Activated naive CD4-positive, alpha-beta T cell treated with anti-CD3 and anti-CD28 coated beads, Interleukin-2, amount 50 U/mL, for 24 hours (primary cell): ENCODE measurements around the gene FUT8.

Experiments used
- H3K27ac Mint-ChIP-seq: one replicate; pipeline ENCODE4 v1.8.0; 2021; ENCODE audit warnings: mild to moderate bottlenecking, mixed read lengths
- H3K27me3 Mint-ChIP-seq: one replicate; pipeline ENCODE4 v1.8.0; 2021; ENCODE audit warnings: mixed read lengths
- H3K36me3 Mint-ChIP-seq: one replicate; pipeline ENCODE4 v1.8.0; 2021; ENCODE audit warnings: mixed read lengths
- H3K4me1 Mint-ChIP-seq: one replicate; pipeline ENCODE4 v1.8.0; 2021; ENCODE audit warnings: mixed read lengths
- H3K4me3 Mint-ChIP-seq: one replicate; pipeline ENCODE4 v1.8.0; 2021; ENCODE audit warnings: mild to moderate bottlenecking, mixed read lengths
- H3K9me3 Mint-ChIP-seq: one replicate; pipeline ENCODE4 v1.8.0; 2021; ENCODE audit warnings: mixed read lengths

Gene FUT8

GRCh38 chr14:65487783-65488494 lies 75.4 kb downstream of the FUT8 start:
- no peaks in the 10 kb centered on the region for H3K27me3 Mint-ChIP-seq
- no peaks in the 10 kb centered on the region for H3K9me3 Mint-ChIP-seq
- H3K4me3 Mint-ChIP-seq = no peak overlapping the region
- H3K36me3 Mint-ChIP-seq = peaks cover 8% of the 10 kb centered on the region
- H3K4me1 Mint-ChIP-seq = peaks cover 78% of the 10 kb centered on the region
- peak overlapping the region; percentile 41 for H3K27ac Mint-ChIP-seq

- Mint-ChIP-seq H3K4me1 (peaks cover 63% of the 10 kb centered on the region), H3K9me3 (peaks cover 2% of the 10 kb centered on the region), H3K4me3 (no peak overlapping the region), H3K36me3 (peaks cover 14% of the 10 kb centered on the region), H3K27ac (no peak overlapping the region), H3K27me3 (no peaks in the 10 kb centered on the region)
These were observed 78.7 kb downstream of the FUT8 start for GRCh38 chr14:65491274-65491673.

- Mint-ChIP-seq H3K27ac (peak overlapping the region; percentile 78), H3K9me3 (peaks cover 6% of the 10 kb centered on the region), H3K27me3 (no peaks in the 10 kb centered on the region), H3K4me1 (peaks cover 60% of the 10 kb centered on the region), H3K4me3 (no peak overlapping the region), H3K36me3 (peaks cover 15% of the 10 kb centered on the region)
These were observed 79.7 kb downstream of the FUT8 start for GRCh38 chr14:65492266-65492665.

GRCh38 chr14:65495196-65495595 lies 82.7 kb downstream of the FUT8 start:
- Mint-ChIP-seq H3K36me3 (peaks cover 15% of the 10 kb centered on the region), H3K27me3 (no peaks in the 10 kb centered on the region), H3K4me3 (no peak overlapping the region), H3K4me1 (peaks cover 48% of the 10 kb centered on the region), H3K27ac (peak overlapping the region; percentile 11), H3K9me3 (peaks cover 6% of the 10 kb centered on the region)

- Mint-ChIP-seq H3K27me3 (no peaks in the 10 kb centered on the region), H3K9me3 (peaks cover 6% of the 10 kb centered on the region), H3K4me3 (no peak overlapping the region), H3K4me1 (peaks cover 50% of the 10 kb centered on the region), H3K36me3 (peaks cover 15% of the 10 kb centered on the region), H3K27ac (peak overlapping the region; percentile 51)
These were observed 83.9 kb downstream of the FUT8 start for GRCh38 chr14:65496178-65496993.

- Mint-ChIP-seq H3K9me3 (peaks cover 6% of the 10 kb centered on the region), H3K4me1 (peaks cover 53% of the 10 kb centered on the region), H3K27me3 (no peaks in the 10 kb centered on the region), H3K4me3 (no peak overlapping the region), H3K36me3 (peaks cover 11% of the 10 kb centered on the region), H3K27ac (no peak overlapping the region)
These were observed 86.6 kb downstream of the FUT8 start for GRCh38 chr14:65499138-65499537.

GRCh38 chr14:65500075-65500474 lies 87.5 kb downstream of the FUT8 start:
- no peak overlapping the region for H3K4me3 Mint-ChIP-seq
- H3K27me3 Mint-ChIP-seq = no peaks in the 10 kb centered on the region
- peaks cover 6% of the 10 kb centered on the region for H3K9me3 Mint-ChIP-seq
- H3K4me1 Mint-ChIP-seq = peaks cover 53% of the 10 kb centered on the region
- peaks cover 11% of the 10 kb centered on the region for H3K36me3 Mint-ChIP-seq
- H3K27ac Mint-ChIP-seq = no peak overlapping the region

GRCh38 chr14:65501328-65501727 lies 88.8 kb downstream of the FUT8 start:
- H3K9me3 Mint-ChIP-seq = peaks cover 4% of the 10 kb centered on the region
- H3K36me3 Mint-ChIP-seq = peaks cover 7% of the 10 kb centered on the region
- H3K27me3 Mint-ChIP-seq = no peaks in the 10 kb centered on the region
- H3K4me3 Mint-ChIP-seq = no peak overlapping the region
- no peak overlapping the region for H3K27ac Mint-ChIP-seq
- H3K4me1 Mint-ChIP-seq = peaks cover 51% of the 10 kb centered on the region

GRCh38 chr14:65502676-65503124 lies 90.2 kb downstream of the FUT8 start:
- Mint-ChIP-seq H3K36me3 (peaks cover 9% of the 10 kb centered on the region), H3K4me3 (no peak overlapping the region), H3K9me3 (no peaks in the 10 kb centered on the region), H3K27ac (no peak overlapping the region), H3K4me1 (peaks cover 50% of the 10 kb centered on the region), H3K27me3 (no peaks in the 10 kb centered on the region)

GRCh38 chr14:65503771-65504170 lies 91.2 kb downstream of the FUT8 start:
- Mint-ChIP-seq H3K27ac (peak overlapping the region; percentile 32), H3K4me1 (peaks cover 43% of the 10 kb centered on the region), H3K9me3 (peaks cover 2% of the 10 kb centered on the region), H3K36me3 (peaks cover 11% of the 10 kb centered on the region), H3K4me3 (no peak overlapping the region), H3K27me3 (no peaks in the 10 kb centered on the region)

GRCh38 chr14:65506801-65507200 lies 94.3 kb downstream of the FUT8 start:
- H3K36me3 Mint-ChIP-seq = peaks cover 22% of the 10 kb centered on the region
- H3K27ac Mint-ChIP-seq = no peak overlapping the region
- no peaks in the 10 kb centered on the region for H3K27me3 Mint-ChIP-seq
- H3K4me1 Mint-ChIP-seq = peaks cover 54% of the 10 kb centered on the region
- no peak overlapping the region for H3K4me3 Mint-ChIP-seq
- H3K9me3 Mint-ChIP-seq = peaks cover 20% of the 10 kb centered on the region

- Mint-ChIP-seq H3K27me3 (no peaks in the 10 kb centered on the region), H3K27ac (no peak overlapping the region), H3K4me1 (peaks cover 55% of the 10 kb centered on the region), H3K4me3 (no peak overlapping the region), H3K36me3 (peaks cover 28% of the 10 kb centered on the region), H3K9me3 (peaks cover 20% of the 10 kb centered on the region)
These were observed 97.3 kb downstream of the FUT8 start for GRCh38 chr14:65509842-65510241.

- peaks cover 20% of the 10 kb centered on the region for H3K9me3 Mint-ChIP-seq
- H3K36me3 Mint-ChIP-seq = peaks cover 22% of the 10 kb centered on the region
- H3K27me3 Mint-ChIP-seq = no peaks in the 10 kb centered on the region
- H3K4me3 Mint-ChIP-seq = no peak overlapping the region
- H3K27ac Mint-ChIP-seq = no peak overlapping the region
- H3K4me1 Mint-ChIP-seq = peaks cover 74% of the 10 kb centered on the region
These were observed 101.1 kb downstream of the FUT8 start for GRCh38 chr14:65513671-65514070.

- Mint-ChIP-seq H3K4me1 (peaks cover 50% of the 10 kb centered on the region), H3K36me3 (peaks cover 12% of the 10 kb centered on the region), H3K27ac (peak overlapping the region; percentile 65), H3K27me3 (no peaks in the 10 kb centered on the region), H3K4me3 (no peak overlapping the region), H3K9me3 (no peaks in the 10 kb centered on the region)
These were observed 105.4 kb downstream of the FUT8 start for GRCh38 chr14:65517635-65518542.

- peaks cover 11% of the 10 kb centered on the region for H3K9me3 Mint-ChIP-seq
- peaks cover 45% of the 10 kb centered on the region for H3K36me3 Mint-ChIP-seq
- H3K27ac Mint-ChIP-seq = no peak overlapping the region
- H3K4me3 Mint-ChIP-seq = no peak overlapping the region
- H3K4me1 Mint-ChIP-seq = peaks cover 28% of the 10 kb centered on the region
- H3K27me3 Mint-ChIP-seq = no peaks in the 10 kb centered on the region
These were observed 115.5 kb downstream of the FUT8 start for GRCh38 chr14:65528069-65528468.
